DND-41 (cell line): ENCODE data around the gene CAMK4.

Experiments
- ATAC-seq: fragments of 200-7000 bp; cut with Tn5 transposase; 3 replicates; pipeline ENCODE4 v1.9.1; 2021; ENCODE audit warnings: low read depth; ENCODE audit not compliant: insufficient read depth
- DNase-seq: peaks from one replicate; pipeline ENCODE4 v3.0.0-alpha.2; 2020
- H2AFZ ChIP-seq: 2 replicates; pipeline ENCODE4 v1.6.0; 2012; ENCODE audit warnings: low read depth, low read length
- H3K27ac ChIP-seq: 2 replicates; pipeline ENCODE4 v1.5.1; 2012; ENCODE audit warnings: low read length, inconsistent platforms
- H3K27me3 ChIP-seq: fragments of 200-600 bp; sonication (generic); 2 replicates; pipeline ENCODE4 v1.6.0; 2012; ENCODE audit warnings: low read length, mild to moderate bottlenecking, inconsistent platforms; ENCODE audit not compliant: insufficient read depth, poor library complexity
- H3K36me3 ChIP-seq: 2 replicates; pipeline ENCODE4 v1.5.1; 2012; ENCODE audit warnings: low read length, inconsistent platforms; ENCODE audit not compliant: insufficient read depth
- H3K4me1 ChIP-seq: 2 replicates; pipeline ENCODE4 v1.5.1; 2012; ENCODE audit warnings: mild to moderate bottlenecking, low read length; ENCODE audit not compliant: insufficient read depth
- H3K4me2 ChIP-seq: 2 replicates; pipeline ENCODE4 v1.6.0; 2012; ENCODE audit warnings: mild to moderate bottlenecking, moderate library complexity, low read length, inconsistent platforms; ENCODE audit not compliant: insufficient read depth
- H3K4me3 ChIP-seq, 2 experiments: fragments of 200-600 bp in 1 of 2; shearing (Covaris generic) in 1 of 2; 2 replicates each; pipeline ENCODE4 v1.5.1; 2012 to 2016; ENCODE audit warnings: inconsistent platforms in 2 of 2, low read length in 2 of 2, mild to moderate bottlenecking in 2 of 2, low read depth in 1 of 2, moderate library complexity in 1 of 2
- H3K79me2 ChIP-seq: 2 replicates; pipeline ENCODE4 v1.6.0; 2012; ENCODE audit warnings: low read length, inconsistent platforms; ENCODE audit not compliant: insufficient read depth
- H3K9ac ChIP-seq: 2 replicates; pipeline ENCODE4 v1.6.0; 2012; ENCODE audit warnings: low read depth, mild to moderate bottlenecking, inconsistent platforms, low read length, moderate library complexity
- H3K9me3 ChIP-seq: 2 replicates; pipeline ENCODE4 v1.5.1; 2012; ENCODE audit warnings: low read length, moderate library complexity, mild to moderate bottlenecking, inconsistent platforms; ENCODE audit not compliant: insufficient read depth, severe bottlenecking
- H4K20me1 ChIP-seq: 2 replicates; pipeline ENCODE4 v1.6.0; 2012; ENCODE audit warnings: low read length; ENCODE audit not compliant: insufficient read depth
- EZH2 ChIP-seq: IDR thresholded peaks from 3 replicates; pipeline ENCODE4 v1.6.1; 2012; ENCODE audit warnings: borderline replicate concordance, low read depth, mild to moderate bottlenecking, moderate library complexity, low read length, inconsistent platforms; ENCODE audit not compliant: severe bottlenecking
- TF ChIP-seq, protein P1 (sequence below): IDR thresholded peaks from 2 replicates; pipeline ENCODE4 v1.5.1; 2012; ENCODE audit warnings: borderline replicate concordance, low read length, moderate library complexity, mild to moderate bottlenecking; ENCODE audit not compliant: poor library complexity, severe bottlenecking; ENCODE audit errors: extremely low read depth

Gene CAMK4

DNA sequence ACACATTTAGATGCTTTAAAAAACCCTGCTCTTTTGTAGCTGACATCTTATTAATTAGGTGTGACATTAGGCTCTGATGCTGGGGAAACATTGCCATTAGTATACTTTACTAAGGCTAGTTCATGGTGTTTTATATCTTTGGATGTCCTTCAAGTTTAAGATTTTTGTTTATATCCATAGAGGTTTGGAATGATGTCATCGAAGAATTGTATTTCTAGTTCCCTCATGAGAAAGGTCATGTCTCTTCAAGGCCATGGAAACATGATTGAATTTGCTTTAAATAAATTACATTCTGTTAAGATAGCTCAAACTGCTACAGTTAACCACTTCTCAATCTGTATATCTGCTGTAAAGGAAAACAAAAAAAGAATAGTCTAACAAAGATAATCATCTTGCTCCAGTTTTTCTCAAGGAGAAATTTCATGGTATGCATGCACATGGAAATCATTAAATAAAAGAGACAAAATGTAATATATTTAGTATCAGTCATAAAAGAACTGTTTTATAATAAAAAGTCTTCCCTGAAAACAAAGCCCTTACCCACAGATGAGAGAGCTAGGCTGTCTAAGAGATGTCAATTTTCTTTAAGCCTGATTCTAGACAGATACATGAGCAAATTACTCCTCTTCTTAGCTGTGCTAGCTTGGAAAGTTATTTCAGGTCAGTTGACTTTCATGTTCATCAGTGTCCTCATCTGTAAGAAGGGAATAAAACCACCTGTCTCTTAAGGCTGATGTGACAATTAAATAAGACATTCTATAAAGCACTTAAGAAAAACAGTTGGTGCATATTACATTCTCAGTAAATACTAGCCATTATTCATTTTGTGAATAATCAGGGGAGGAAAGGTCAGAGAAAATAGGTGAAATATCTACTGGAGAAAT is 313.2 kb downstream of the CAMK4 start:
- H3K27ac ChIP-seq: no peak overlapping the region
- ATAC-seq: no peak

More for the DNA sequence above, 313.2 kb downstream of the CAMK4 start:
- TF ChIP-seq, protein P1, sequence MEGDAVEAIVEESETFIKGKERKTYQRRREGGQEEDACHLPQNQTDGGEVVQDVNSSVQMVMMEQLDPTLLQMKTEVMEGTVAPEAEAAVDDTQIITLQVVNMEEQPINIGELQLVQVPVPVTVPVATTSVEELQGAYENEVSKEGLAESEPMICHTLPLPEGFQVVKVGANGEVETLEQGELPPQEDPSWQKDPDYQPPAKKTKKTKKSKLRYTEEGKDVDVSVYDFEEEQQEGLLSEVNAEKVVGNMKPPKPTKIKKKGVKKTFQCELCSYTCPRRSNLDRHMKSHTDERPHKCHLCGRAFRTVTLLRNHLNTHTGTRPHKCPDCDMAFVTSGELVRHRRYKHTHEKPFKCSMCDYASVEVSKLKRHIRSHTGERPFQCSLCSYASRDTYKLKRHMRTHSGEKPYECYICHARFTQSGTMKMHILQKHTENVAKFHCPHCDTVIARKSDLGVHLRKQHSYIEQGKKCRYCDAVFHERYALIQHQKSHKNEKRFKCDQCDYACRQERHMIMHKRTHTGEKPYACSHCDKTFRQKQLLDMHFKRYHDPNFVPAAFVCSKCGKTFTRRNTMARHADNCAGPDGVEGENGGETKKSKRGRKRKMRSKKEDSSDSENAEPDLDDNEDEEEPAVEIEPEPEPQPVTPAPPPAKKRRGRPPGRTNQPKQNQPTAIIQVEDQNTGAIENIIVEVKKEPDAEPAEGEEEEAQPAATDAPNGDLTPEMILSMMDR: no peak
- TF ChIP-seq EZH2: no peak
- H2AFZ ChIP-seq: no peak overlapping the region
- no peak overlapping the region for H3K4me3 ChIP-seq
- H3K4me2 ChIP-seq: no peak overlapping the region
- no peaks in the 10 kb centered on the region for H3K36me3 ChIP-seq
- no peaks in the 10 kb centered on the region for H3K79me2 ChIP-seq
- H3K9me3 ChIP-seq: no peaks in the 10 kb centered on the region
- no peak for DNase-seq
- no peaks in the 10 kb centered on the region for H3K4me1 ChIP-seq
- H4K20me1 ChIP-seq: no peaks in the 10 kb centered on the region
- H3K9ac ChIP-seq: no peak overlapping the region
- no peaks in the 10 kb centered on the region for H3K27me3 ChIP-seq
